ENCODE measurements around the gene TMEM128.
A peak's percentile ranks its signal among the peaks of the same experiment; 100 is the strongest.
"Not testable (repeated sequence)": the region's sequence is repeated elsewhere in the genome, so short reads cannot be mapped to it uniquely, and the experiment has no call there.

TMEM128 gene

GRCh38 chr4:4254199-4254598 is 6.2 kb upstream of the TMEM128 start:
- peak; percentile 15 for DNase-seq

- DNase-seq: no peak
Measured at GRCh38 chr4:4249866-4250265, 1.8 kb upstream of the TMEM128 start.

- DNase-seq: not testable (repeated sequence)
Measured at GRCh38 chr4:4249342-4249741, 1.3 kb upstream of the TMEM128 start.

- no peak for DNase-seq
Measured at GRCh38 chr4:4248885-4249203, 821 bp upstream of the TMEM128 start.

GRCh38 chr4:4247696-4248028 is 361 bp downstream of the TMEM128 start:
- DNase-seq: no peak

- no peak for DNase-seq
Measured at GRCh38 chr4:4245172-4245571, 2.9 kb downstream of the TMEM128 start.

- not testable (repeated sequence) for DNase-seq
Measured at GRCh38 chr4:4239551-4239950, 8.5 kb downstream of the TMEM128 start.

GRCh38 chr4:4233610-4234009 is 14.4 kb downstream of the TMEM128 start:
- DNase-seq: no peak

- DNase-seq: no peak
Measured at GRCh38 chr4:4228356-4228668, 19.7 kb downstream of the TMEM128 start.

GRCh38 chr4:4227510-4228355 is 20.3 kb downstream of the TMEM128 start:
- DNase-seq: no peak

- DNase-seq: no peak
Measured at GRCh38 chr4:4226606-4227438, 21.2 kb downstream of the TMEM128 start, which contains the start of gene OTOP1. OTOP1 (minus strand) TSS chr4:4226929; CDS start chr4:4226864, 65 bp downstream.

GRCh38 chr4:4225915-4226605 is 22.0 kb downstream of the TMEM128 start:
- DNase-seq: no peak

- no peak for DNase-seq
Measured at GRCh38 chr4:4217113-4217512, 30.9 kb downstream of the TMEM128 start.

- DNase-seq: no peak
Measured at GRCh38 chr4:4216648-4217047, 31.4 kb downstream of the TMEM128 start.

GRCh38 chr4:4213674-4214073 is 34.3 kb downstream of the TMEM128 start:
- DNase-seq: not testable (repeated sequence)

GRCh38 chr4:4206204-4206603 is 41.8 kb downstream of the TMEM128 start:
- DNase-seq: no peak

- DNase-seq: no peak
Measured at GRCh38 chr4:4204401-4204745, 43.6 kb downstream of the TMEM128 start.

- DNase-seq: no peak
Measured at GRCh38 chr4:4203688-4204400, 44.2 kb downstream of the TMEM128 start.

- no peak for DNase-seq
Measured at GRCh38 chr4:4202510-4202909, 45.5 kb downstream of the TMEM128 start.

GRCh38 chr4:4200624-4201023 is 47.4 kb downstream of the TMEM128 start:
- no peak for DNase-seq

- DNase-seq: no peak
Measured at GRCh38 chr4:4195354-4195753, 52.7 kb downstream of the TMEM128 start.

- DNase-seq: peak; percentile 27
Measured at GRCh38 chr4:4188557-4188956, 59.5 kb downstream of the TMEM128 start.

Data from NCI-H1092 (cell line).